Embryonic facial prominence (tissue), 1 donor: ENCODE measurements around the gene FBXL7.

Experiments
- DNase-seq: peaks from one replicate; pipeline ENCODE4 v3.0.0-alpha.2; 2016; ENCODE audit errors: extremely low spot score

The FBXL7 gene

DNA sequence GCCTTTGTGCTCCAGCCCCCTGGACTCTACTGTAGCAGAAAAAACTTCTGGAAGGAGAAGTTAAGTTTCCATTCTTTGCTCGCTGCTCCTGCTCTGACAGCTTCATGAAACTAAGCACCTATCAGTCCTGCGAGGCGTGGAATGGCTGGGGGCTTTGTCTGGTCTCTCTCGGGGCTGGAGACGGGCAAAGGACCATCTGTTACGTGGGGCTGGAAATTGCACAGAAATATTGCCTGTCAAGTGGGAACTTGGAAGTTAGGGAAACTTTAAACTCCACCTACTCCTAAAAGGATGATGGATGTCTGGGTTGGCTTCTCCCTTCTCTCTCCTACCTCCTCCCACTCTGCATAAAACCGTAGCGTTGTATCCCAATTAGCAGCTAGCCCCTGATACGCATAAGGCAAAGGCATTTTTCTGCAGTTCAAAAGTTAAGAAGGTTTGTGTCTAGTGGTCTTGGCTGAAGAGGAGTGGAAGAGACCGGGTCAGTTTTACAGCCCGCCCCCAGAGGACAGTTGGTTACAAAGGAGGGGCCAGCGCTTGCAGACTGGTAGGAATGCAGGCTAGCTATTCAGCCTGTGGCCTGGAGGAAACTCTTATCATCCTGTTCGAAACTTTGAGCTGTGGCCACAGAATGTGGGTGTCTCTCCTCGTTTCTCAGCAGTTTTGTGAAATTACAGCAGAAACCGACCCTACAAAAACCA, 1.3 kb downstream of the FBXL7 start:
- DNase-seq, result peak; percentile 48

DNA sequence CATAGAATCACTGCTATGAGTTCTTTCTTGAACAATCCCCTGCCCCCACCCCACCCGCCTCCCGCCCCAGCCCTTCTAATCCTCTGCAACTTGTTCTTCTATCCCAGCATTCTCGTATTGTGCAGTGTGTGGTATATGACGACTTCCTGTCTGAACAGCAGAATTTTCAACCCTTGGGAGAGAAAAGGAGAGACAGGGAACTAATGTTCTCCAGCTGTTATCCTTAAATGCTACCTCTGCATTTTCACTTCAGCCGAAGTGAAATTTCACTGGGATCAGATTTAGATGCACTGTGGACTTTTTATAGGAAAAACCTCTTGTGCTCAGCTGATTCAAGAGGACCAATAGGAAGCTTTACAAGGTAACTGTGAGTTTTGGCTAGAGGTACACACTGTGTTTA, 2.2 kb downstream of the FBXL7 start:
- DNase-seq, result peak; percentile 24

GRCh38 chr5:15506146-15506545, 6.2 kb downstream of the FBXL7 start:
- DNase-seq, result no peak

GRCh38 chr5:15506897-15507296, 6.9 kb downstream of the FBXL7 start:
- no peak for DNase-seq

GRCh38 chr5:15510092-15510491, 10.1 kb downstream of the FBXL7 start:
- no peak for DNase-seq

- no peak for DNase-seq
These were observed 10.9 kb downstream of the FBXL7 start for GRCh38 chr5:15510831-15511230.

GRCh38 chr5:15513431-15513830, 13.5 kb downstream of the FBXL7 start:
- no peak for DNase-seq

GRCh38 chr5:15513911-15514310, 13.9 kb downstream of the FBXL7 start:
- DNase-seq, result no peak

DNA sequence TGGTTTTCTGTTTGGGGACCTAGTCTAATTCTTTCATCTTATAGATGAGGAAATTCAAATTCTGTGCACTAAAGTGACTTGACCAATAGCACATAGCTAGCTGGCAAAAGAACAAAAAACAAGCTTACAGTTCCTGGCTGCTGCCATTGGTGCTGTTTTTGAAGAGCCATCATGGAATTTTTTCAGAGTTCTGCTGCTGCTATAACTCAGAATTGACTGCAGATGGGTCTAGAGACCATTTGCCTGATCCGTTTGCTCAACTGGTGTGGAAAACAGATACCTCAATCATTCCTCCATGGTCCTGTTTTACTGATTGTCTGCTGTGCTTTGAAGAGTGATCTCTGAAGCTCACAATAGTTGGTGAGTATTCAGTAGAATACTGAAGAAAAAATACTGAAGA, 15.2 kb downstream of the FBXL7 start:
- DNase-seq, result no peak

DNA sequence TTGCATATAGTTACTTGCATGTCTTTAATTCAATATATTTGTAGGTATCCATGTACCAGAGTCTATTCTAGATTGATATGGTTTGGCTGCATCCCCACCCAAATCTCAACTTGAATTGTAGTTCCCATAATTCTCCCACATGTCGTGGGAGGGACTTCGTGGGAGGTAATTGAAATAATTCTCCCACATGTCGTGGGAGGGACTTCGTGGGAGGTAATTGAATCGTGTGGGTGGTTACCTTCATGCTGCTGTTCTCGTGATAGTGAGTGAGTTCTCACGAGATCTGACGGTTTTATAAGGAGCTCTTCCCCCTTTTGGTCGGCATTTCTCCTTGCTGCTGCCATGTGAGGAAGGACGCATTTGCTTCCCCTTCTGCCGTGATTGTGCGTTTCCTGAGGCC, 16.5 kb downstream of the FBXL7 start:
- no peak for DNase-seq

DNA sequence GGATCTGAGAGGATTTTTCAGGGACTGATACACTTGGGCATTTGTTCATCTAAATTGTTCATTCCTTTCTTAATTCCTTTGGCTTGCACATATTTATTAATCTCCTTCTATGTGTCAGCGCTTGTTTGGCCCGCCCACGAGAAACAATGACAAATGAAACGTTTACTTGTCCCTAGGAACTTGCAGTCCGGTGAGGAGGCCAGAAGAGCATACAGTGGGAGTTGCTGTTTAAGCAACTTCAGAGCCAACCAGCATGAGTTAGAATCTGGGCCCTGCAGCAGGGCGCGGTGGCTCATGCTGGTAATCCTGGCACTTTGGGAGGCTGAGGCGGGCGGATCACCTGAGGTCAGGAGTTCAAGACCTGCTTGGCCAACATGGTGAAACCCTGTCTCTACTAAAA, 18.8 kb downstream of the FBXL7 start:
- DNase-seq, result no peak

DNA sequence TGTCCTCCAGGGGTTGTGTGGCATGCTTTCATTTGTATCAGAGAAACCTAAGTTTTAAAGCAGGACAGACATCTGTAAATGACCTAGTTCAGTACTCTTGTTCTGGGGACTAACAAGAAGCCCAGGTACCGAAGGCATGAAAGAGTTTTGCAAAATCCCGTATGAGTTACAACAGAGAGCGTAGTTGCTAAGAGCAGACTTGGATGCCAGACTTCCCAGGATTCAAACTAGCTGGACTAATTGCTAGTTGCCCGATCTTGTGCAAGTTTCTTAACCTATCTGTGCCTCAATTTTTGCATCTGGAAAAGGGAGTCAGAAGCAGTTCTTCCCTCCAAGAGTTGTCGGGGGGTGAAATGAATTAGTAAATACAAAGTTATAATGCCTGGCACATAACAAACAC, 20.9 kb downstream of the FBXL7 start:
- no peak for DNase-seq

DNA sequence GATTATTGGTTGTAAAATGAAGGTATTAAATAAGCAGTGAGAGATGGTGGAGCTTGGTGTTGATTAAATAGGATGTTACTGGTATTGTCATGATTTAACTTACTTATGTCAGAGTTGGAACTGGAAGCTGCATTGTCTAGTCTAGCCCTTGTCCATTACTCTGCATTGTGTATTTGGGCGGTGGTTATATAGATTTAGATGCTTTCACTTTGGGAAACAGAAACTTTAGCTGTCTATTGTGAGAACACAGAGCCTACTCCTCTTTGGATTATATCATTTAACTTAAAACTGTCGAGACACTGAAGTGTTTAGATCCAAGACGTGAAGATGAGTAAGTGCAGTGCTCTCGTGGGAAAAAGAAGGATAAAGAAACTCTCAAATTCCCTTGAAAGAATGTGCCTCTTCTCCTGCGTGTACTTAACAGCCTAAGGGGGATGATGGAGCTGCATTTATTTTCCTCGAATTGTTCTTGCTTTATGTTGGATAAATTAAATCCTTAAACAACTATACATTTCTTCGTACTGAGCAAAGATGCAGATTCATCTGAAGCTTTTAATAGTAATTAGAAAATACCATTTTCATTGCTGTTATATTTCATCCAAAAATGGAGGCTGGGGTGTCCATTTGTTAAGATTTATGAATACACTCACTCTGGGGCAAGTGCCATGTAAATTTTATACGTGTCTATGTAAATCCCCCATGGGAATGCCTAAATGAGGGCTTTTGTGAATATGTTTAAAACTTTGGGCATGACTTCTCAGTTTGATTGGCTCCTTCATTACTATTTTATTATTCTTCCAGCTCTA, 21.6 kb downstream of the FBXL7 start:
- DNase-seq, result no peak

DNA sequence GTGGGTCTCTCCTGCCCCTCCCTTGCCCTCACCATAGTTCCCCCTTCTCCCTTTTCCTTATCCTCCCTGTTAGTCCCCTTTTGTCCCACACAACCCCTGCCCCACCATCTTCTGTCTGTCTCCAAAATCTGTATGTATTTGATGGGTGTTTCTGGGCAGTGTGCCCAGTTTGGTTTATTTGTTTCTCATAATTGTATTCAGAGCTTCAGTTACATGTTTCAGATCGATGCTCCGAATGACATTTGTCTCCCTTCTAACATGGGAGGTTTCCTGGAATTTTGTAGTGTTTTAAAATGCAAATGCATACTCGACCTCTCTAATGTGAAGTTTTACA, 22.2 kb downstream of the FBXL7 start:
- no peak for DNase-seq

DNA sequence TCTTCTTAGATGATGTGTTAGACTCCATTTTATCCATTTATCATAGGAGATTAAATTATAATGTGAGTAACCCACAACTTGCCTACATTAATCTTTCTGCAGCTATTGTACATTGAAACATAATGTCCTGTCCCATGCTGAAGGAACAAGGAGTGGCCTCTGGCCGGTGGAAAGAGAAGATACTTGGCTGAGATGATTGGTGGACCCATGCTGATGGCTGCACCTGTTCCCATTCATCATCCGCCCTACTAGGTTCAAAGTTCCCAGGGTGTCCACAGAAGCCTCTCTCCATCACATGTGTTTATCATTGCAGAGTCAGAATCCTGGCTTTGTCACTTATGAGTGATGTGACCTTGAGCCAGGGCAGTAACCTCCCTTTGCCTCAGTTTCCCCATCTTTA, 24.7 kb downstream of the FBXL7 start:
- DNase-seq, result no peak

GRCh38 chr5:15525703-15526275, 25.8 kb downstream of the FBXL7 start:
- DNase-seq, result no peak

DNA sequence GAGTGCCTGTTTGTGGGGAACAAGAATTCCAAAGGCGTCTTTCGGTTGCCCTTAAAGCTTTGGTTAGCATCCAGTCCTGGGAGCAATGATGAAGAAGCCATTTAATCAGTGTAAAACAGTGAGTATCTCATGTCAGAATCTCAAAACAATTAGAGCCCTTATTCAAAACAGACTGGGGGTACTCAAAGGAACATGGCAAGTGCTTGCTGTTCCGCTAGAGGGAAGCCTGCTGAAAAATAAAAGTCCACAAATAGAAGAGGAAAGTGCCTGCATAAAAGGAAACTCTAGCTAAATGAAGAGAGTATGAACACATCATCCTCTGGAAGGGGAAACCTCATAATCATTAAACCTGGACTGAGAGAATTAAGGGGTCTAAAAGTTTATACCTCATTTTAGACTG, 26.4 kb downstream of the FBXL7 start:
- DNase-seq, result no peak

DNA sequence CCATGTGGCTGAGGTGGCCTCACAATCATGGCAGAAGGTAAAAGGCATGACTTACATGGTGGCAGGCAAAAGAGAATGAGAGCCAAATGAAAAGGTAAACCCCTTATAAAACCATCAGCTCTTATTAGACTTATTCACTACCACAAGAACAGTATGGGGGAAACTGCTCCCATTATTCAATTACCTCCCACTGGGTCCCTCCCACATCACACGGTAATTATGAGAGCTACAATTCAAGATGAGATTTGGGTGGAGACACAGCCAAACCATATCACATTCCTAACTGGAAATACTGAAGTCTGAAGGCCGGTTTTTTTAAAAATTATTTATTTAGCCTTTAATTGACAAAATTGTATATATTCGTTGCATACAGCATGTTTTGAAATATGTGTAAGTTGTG, 28.5 kb downstream of the FBXL7 start:
- no peak for DNase-seq

GRCh38 chr5:15529013-15529412, 29.0 kb downstream of the FBXL7 start:
- no peak for DNase-seq

DNA sequence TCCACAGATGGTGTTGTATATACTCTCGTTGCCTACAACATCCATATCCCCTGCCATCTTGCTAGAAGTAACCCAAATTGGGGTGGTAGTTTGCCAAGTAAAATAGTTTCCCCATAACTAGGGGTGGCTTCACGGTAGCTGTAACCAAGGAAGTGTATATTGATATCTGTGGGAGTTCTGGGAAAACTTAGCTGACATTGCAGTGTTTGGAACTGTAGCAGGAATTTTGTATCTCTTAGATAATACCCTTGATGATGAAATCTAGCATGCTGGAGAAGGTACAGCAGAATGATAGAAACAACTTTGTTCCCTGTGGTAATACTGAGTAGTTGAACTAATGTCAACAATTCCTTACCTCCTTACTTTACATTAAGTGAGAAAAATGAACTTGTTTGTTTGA, 29.8 kb downstream of the FBXL7 start:
- DNase-seq, result no peak

DNA sequence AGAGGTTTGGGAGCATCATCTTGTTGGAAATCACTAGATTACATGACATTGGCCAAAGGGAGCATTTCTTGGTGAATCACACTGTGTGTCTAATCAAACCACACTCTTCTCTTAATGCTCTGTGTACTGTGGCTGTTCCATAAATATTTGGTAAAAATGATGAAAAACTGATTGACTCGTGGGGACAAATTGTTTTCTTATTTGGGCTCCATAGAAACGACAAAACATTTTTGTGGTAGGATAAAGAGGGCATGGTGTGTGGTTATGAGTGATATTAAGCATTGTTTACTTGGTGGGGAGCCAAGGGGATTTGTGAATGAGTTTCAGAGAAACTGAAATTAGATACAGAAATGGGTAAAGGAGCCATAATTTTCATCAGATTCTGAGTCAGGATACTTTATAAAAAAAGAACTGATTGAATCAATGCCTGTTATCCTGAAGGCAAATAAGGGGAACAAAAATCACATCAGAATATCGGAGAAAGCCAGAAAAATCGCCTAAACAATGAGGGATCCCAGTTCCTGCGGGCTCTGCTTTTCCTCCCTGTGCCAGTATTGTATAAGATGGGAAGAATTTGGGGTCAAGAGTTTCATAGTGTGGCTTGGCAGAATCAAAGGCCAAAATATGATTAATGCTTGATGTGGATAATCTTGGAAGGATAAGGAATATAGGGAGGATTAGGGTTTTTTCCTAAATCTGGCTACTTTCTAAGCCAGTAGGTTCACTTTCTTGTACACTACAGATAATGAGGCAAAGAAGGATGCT, 33.3 kb downstream of the FBXL7 start:
- peak; percentile 43 for DNase-seq

GRCh38 chr5:15535938-15536337, 36.0 kb downstream of the FBXL7 start:
- DNase-seq, result no peak

DNA sequence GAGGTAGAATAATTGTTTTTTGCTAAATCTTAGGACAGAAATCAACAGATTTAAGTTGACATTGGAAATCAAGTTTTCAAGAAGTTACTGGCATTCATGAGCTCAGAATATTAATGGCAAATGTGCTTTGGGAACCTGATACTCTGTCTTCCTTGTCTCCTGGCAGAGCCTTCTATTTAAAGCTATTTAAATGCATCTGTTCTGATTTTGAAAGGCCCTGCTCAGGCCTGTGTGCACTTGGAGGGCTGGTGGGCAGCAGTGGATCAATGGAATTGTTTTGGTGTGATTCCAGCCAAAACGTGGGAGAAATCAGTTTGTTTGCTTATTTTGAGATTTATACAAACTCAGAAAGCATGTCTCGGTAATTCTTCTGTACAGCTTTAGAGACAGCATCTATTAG, 38.5 kb downstream of the FBXL7 start:
- DNase-seq, result peak; percentile 19
